Activated CD4-positive, alpha-beta T cell treated with anti-CD3 and anti-CD28 coated beads, Interleukin-2, amount 50 U/mL, for 48 hours (primary cell): ENCODE results near the gene SYNDIG1.

ENCODE experiments used
- DNase-seq, 2 experiments: peaks; one replicate each; pipeline ENCODE4 v3.0.0-alpha.2; 2020

The SYNDIG1 gene

DNA sequence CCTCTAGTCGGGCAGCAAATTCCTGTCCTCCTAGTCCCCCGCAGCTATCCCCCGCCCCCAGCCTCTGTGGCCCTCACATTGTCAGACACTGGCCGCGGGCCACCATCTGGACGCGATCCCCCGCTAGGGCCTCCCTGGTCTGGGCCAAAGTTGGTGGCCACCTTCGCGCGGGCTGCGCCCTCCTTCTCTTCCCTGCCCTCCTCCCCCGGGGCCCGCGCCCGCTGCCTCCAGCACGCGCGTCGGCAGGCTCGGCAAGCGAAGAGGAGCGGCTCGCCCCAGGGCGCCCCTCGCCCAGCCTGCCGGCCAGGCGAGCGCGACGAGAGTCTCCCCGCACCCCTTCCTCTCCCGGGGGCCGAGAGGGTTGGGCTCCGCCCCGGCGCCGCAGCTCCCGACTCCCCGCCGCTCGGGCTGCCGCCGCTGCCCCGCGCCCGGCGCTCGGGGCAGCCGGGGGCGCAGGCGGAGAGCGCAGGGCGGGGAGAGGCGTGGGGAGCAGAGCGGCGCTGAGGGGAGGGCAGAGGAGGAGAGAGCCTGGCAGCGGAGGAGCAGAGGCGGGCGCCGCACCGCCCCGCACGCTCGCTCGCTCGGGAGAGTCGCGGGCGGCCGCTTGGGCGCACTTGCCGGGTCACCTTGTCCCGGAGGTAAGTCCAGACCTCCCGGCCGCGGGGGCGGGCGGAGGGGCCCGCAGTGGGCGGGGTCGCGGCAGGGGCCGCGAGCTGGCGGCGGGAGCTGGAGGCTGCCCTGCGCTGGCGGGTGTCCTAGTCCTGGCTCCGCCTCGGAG lies at the start of gene SYNDIG1:
SYNDIG1 (plus strand) TSS at position 514 of the 778 bp plus-strand sequence. CDS start 73,469 bp downstream, outside the sequence.
- no peak for DNase-seq

DNA sequence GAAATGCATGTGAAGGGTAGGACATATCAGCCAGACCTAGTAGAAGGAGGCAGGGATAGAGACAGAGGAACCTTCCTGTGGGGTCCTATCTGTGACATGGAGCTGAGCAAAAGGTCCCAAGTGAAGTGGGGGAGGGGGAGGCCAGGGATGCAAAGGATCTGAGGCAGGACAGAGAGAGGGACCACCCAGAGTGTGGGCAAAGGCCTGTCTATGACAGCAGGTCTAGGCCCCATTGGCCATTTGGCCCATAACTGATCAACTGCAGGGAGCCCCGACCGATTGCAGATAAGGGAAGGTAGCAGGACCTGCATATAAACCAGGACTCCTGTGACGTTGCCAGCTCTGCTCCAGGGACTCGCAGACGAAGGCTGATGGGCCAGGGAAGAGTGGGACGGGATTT lies 49.6 kb upstream of the SYNDIG1 start:
- DNase-seq, result no peak

- no peak for DNase-seq
Observed at GRCh38 chr20:24420567-24420966, 48.9 kb upstream of the SYNDIG1 start.

- DNase-seq, result no peak
Observed at GRCh38 chr20:24421071-24421470, 48.4 kb upstream of the SYNDIG1 start.

GRCh38 chr20:24422091-24422760 lies 47.2 kb upstream of the SYNDIG1 start:
- DNase-seq, result no peak

DNA sequence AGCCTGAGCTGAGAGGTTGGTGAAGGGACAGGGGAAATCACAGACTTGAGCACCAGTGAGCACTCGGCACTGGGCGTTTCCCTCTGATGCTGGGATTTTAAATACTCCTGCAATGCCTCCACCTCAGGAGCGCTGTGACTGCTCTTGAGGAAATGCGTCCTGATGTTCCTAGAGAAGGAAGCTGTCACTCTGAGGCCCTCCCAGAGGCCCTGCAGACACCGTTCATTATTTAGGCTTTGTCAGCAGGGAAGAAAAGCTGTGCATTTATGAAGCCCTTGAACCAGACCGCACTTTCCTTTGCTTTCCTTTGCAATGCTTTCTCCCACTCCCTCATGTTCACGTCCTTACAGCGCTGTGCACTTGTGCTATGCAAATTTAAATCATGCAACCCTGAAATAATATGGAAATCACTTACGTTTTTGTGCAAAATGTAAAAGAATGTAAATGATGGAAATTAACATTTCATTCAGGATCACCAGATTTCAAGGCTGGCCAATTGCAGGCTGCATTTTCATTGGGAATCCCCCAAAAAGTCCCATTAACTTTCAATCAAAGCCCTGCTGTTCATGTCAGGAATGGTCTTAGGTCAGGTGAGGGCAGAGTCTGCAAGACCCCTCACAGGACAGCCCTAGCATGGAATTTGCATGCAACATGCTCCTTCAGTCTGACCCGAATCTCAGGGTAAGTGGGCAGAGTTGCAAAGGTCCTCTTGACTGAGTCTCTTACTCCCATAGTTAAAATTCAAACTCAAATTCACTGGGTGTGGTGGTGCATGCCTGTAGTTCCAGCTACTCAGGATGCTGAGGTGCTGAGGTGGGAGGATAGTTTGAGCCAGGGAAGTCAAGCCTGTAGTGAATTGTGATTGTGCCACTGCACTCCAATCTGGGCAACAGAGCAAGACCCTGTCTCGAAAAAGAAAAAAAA lies 45.8 kb upstream of the SYNDIG1 start:
- no peak for DNase-seq

GRCh38 chr20:24425523-24426135 lies 43.8 kb upstream of the SYNDIG1 start:
- DNase-seq, result no peak

DNA sequence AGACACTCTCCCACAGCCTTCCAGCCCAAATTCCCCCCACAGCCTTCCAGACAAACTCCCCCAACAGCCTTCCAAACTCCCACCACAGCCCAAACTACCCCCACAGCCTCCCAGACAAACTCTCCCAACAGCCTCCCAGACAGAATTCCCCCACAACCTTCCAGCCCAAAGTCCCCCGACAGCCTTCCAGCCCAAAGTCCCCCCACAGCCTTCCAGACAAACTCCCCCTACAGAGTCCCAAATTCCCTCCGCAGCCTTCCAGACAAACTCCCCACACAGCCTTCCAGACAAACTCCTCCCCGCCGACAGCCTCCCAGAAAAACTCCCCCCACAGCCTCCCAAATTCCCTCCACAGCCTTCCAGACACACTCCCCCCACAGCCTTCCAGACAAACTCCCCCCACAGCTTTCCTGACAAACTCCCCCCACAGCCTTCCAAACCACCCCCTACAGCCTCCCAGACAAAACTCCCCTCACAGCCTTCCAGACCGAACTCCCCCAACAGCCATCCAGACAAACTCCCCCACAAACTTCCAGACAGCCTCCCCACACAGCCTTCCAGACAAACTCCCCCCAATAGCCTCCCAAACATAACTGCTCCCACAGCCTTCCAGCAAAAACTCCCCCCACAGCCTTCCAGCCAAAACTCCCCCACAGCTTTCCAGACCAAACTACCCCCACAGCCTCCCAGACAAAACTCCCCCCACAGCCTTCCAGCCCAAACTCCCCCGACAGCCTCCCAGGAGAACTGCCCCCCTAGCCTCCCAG lies 38.0 kb upstream of the SYNDIG1 start:
- DNase-seq, result no peak

GRCh38 chr20:24432046-24432442 lies 37.4 kb upstream of the SYNDIG1 start:
- no peak for DNase-seq

- DNase-seq, result no peak
Observed at GRCh38 chr20:24436160-24436559, 33.3 kb upstream of the SYNDIG1 start.

DNA sequence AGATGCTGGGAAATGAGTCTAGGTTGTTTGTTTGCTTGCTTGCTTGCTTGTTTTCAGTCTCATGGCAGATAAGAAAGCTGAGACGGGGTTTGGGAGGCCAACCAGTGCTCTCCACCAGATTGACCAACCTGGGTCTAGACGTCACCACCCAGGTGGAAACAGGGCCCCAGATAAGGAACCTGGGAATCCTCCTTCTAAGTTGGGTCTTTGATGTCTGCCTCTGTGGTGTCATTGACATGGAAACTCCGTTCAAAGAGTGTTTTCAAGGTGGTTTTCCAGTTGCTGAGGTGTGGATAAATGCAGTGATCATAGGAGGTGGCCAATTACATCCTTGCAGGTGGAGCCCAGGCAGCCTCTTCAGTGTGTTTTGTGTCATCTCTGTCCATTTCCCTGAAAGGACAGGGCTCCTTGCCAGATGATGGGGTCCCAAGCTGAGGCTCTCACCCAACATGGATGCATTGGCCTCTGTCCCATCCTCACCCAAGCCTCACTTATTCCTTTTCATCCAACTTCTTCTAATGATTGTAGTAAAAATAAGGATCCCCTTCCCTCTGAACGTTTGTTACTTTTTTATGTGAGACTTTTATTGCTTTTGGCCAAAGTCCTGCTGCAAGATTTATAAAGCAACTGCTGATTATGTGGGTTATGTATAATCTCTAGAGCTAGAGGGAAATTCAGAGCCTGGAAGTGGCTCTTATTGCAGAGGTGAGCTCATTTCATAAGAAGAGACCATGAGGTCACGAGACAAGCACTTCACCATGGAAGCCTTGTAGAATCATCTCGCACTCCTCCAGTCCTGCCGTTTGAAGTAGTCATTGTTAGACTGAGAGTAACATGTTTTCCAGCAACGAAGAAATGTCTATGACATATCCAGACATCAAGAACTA lies 32.0 kb upstream of the SYNDIG1 start:
- no peak for DNase-seq

- no peak for DNase-seq
Observed at GRCh38 chr20:24438331-24438730, 31.1 kb upstream of the SYNDIG1 start.

DNA sequence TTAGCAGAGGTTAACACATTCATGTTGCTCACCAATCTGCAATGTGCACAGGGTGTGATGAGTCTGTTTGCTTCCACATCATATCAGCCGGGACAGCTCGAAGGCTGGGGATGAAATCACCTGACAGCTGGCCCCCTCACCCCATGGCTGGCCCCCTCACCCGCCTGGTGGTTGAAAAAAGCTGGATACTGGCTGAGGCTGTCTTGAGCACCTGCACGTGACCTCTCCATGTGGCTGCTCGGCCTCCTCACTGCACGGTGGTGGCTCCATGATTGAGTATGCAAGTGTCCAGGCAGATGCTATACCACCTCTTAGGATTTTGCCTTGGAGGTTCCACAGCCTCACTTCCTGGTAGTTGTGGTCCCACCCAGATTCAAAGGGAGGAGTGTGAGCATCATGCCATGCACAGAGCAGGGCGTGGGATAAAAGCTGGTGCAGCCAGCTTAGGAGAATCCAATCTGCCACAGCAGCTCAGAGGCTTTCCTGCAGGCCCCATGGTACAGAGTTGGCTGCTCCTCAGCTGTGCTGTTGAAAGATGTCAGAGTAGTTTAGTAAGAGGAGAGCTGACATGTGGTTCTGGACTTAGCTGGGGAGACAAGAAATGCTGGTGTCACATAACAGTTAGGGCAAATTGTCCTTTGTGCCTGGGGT lies 29.6 kb upstream of the SYNDIG1 start:
- DNase-seq, result no peak

DNA sequence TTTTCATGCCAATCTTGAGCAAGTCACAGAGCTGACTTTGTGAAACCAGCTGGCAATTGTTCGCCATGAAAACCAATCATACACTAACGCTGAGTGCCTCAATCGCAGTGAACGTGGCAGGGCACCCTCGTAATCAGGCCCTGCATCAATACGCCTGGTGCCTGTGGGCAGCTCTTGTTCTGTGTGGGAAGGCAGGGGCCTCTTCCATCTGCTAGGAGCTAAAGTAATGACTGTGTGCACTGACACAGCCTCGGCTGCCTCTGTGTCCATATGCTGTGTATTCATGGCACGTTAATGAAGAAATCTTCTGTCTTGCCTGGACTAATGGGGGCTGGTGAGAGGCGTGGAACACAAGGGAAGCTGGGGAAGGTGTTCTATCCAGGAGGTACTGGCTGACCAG lies 27.8 kb upstream of the SYNDIG1 start:
- no peak for DNase-seq

DNA sequence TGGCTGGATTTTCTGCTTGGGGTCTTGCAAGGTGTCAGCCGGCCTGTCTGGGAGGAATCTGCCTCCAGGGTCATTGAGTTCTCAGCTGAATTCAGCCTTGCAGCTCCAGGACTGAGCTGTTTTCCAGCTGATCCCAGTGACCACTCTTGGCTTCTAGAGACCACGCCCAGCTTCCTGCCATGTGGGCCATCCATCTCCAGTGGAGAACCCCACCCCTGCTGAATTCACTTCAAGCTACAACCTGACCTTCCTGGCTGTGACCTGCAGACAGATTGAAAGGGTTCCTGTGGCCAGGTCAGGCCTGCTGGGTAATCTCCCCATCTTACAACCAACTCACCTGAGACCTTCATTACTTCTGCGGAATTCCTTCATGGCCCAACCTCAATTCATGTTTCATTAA lies 26.5 kb upstream of the SYNDIG1 start:
- no peak for DNase-seq

- DNase-seq, result no peak
Observed at GRCh38 chr20:24443436-24443835, 26.0 kb upstream of the SYNDIG1 start.

- no peak for DNase-seq
Observed at GRCh38 chr20:24444526-24445190, 24.8 kb upstream of the SYNDIG1 start.

DNA sequence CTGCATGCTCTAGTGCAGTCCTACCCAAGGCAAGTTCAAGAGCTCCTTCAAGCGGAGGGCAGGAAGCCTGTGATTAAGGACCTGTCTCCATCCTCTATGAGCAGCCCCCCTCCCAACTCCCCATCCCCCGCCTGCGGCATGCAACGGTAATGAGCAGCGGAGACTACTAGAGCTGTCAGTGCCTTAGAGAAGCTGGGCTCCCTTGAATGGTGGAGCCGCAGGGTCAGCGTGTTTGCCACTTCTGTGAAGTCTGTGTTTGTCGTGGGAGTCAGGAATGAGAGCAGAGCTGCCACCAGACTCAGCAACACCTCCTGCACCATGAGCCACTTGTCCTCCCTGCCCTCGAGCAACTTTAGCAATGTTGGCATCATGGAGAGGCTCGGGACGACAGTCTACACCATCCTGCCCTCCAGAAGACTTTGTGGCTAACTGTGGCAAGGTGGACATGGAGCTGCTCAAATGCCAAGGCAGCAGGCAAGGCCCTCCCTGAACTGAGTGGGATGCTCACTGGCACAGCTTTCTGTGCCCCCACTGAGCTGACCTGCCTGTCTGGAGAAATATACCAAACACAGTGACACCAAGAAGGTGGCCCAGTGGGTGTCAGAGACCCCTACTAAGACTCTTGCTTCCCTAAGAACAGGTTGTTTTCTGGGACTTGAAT lies 23.8 kb upstream of the SYNDIG1 start:
- no peak for DNase-seq

- no peak for DNase-seq
Observed at GRCh38 chr20:24446811-24447210, 22.6 kb upstream of the SYNDIG1 start.
